Esophagus squamous epithelium (tissue), 5 donors: Measurements from ENCODE around the gene PPP2R3B. TPM values are rescaled to one million over a fixed set of nuclear protein-coding genes. Genes with fewer than 3 reads are reported as not detected.

ENCODE experiments used
- DNase-seq: peaks from one replicate; lab custom pipeline; 2025; lab: John Stamatoyannopoulos, UW
- H3K27ac ChIP-seq, 4 donors: fragments of 200-600 bp; sonication (generic); one replicate each; pipeline ENCODE4 v1.5.1; 2016 to 2019; ENCODE audit warnings: mild to moderate bottlenecking in 1 of 4
- H3K27me3 ChIP-seq, 4 donors: fragments of 200-600 bp; sonication (generic); 1 replicate in 3 of 4; 2 replicates in 1 of 4; pipeline versions ENCODE4 v1.5.1 to v1.6.0; 2017 to 2021; ENCODE audit warnings: antibody characterized with exemption in 1 of 4
- H3K36me3 ChIP-seq, 3 donors: fragments of 200-600 bp; sonication (generic); one replicate each; pipeline ENCODE4 v1.5.1; 2016 to 2019
- H3K4me1 ChIP-seq, 3 donors: fragments of 200-600 bp; sonication (generic); one replicate each; pipeline ENCODE4 v1.5.1; 2017 to 2019
- H3K4me3 ChIP-seq, 4 donors: fragments of 200-600 bp; sonication (generic); 1 replicate in 3 of 4; 2 replicates in 1 of 4; pipeline ENCODE4 v1.5.1; 2016 to 2019; ENCODE audit warnings: mild to moderate bottlenecking in 2 of 4, moderate library complexity in 1 of 4
- H3K9me3 ChIP-seq, 3 donors: fragments of 200-600 bp; sonication (generic); one replicate each; pipeline ENCODE4 v1.5.1; 2016 to 2019
- CTCF ChIP-seq, 6 experiments: fragments of 450-650 bp in 4 of 6; fragments of 200-600 bp in 2 of 6; sonication (generic) in 2 of 6; IDR thresholded peaks; one replicate each; pipeline ENCODE4 v1.5.1; 2016 to 2019; ENCODE audit warnings: antibody characterized with exemption in 6 of 6, mild to moderate bottlenecking in 4 of 6, moderate library complexity in 4 of 6
- POLR2A ChIP-seq, 4 donors: fragments of 450-650 bp; IDR thresholded peaks; one replicate each; pipeline ENCODE4 v1.6.1; 2017; ENCODE audit warnings: antibody characterized with exemption in 4 of 4, mild to moderate bottlenecking in 4 of 4, moderate library complexity in 3 of 4
- WGBS, 2 donors: methylation state at CpG; one replicate each; pipeline ENCODE4 v1.1.5; 2018; 5-methylcytosine and 5-hydroxymethylcytosine counted together
- intact Hi-C: fragments of 100-400 bp; cut with DNase I; formaldehyde crosslinking; loops from one replicate; pipeline ENCODE4 v1.15.0; 2022
- total RNA-seq, 4 donors: library from RNA; depleted of rRNA; stranded (reverse); fragments of >200 nt; gene quantifications; one replicate each; pipeline ENCODE4 v1.1.0, GENCODE V29; 2016
- donor health status: DM: yes; HTN: yes; CAD: no.

Gene PPP2R3B
- total RNA-seq, 4 donors from 2014 or later, result 7.9 to 26.1 (median 24.1) TPM

- H3K27me3 ChIP-seq, result peaks cover 0 to 32% (median 0%) of the 10 kb centered on the region in 4 donors
- H3K9me3 ChIP-seq, result no peaks in the 10 kb centered on the region
- WGBS, 2 donors, result 64 to 80% methylated on average over 5 to 10 of the region's 14 CpGs
- no peak overlapping the region for H3K27ac ChIP-seq
- intact Hi-C loops, result no loop called here
- no peak overlapping the region for H3K4me3 ChIP-seq
- no peak for DNase-seq
- no peak for TF ChIP-seq POLR2A (IDR thresholded peaks at IDR 0.05)
- TF ChIP-seq CTCF (IDR thresholded peaks at IDR 0.05), result no peak
- H3K36me3 ChIP-seq, result no peaks in the 10 kb centered on the region
- H3K4me1 ChIP-seq, result peaks cover 0 to 7% (median 0%) of the 10 kb centered on the region in 3 donors
Measured at GRCh38 chrX:426881-427280, 40.2 kb upstream of the PPP2R3B start.

- Histone ChIP-seq H3K9me3 (no peaks in the 10 kb centered on the region), H3K4me3 (no peak overlapping the region), H3K27me3 (peaks cover 0 to 26% (median 0%) of the 10 kb centered on the region in 4 donors), H3K36me3 (no peaks in the 10 kb centered on the region), H3K4me1 (peaks cover 0 to 7% (median 0%) of the 10 kb centered on the region in 3 donors), H3K27ac (no peak overlapping the region)
- no peak for TF ChIP-seq POLR2A (IDR thresholded peaks at IDR 0.05)
- no peak for TF ChIP-seq CTCF (IDR thresholded peaks at IDR 0.05)
- intact Hi-C loops, result no loop called here
- WGBS, 2 donors, result 86 to 98% methylated on average over 6 to 11 of the region's 20 CpGs
- DNase-seq, result no peak
Measured at GRCh38 chrX:425056-425455, 38.3 kb upstream of the PPP2R3B start.

GRCh38 chrX:421646-422391 lies 35.1 kb upstream of the PPP2R3B start:
- no peak overlapping the region for H3K27ac ChIP-seq
- H3K27me3 ChIP-seq, result peaks cover 0 to 9% (median 0%) of the 10 kb centered on the region in 4 donors
- H3K36me3 ChIP-seq, result no peaks in the 10 kb centered on the region
- no peak for DNase-seq
- H3K4me1 ChIP-seq, result no peaks in the 10 kb centered on the region
- H3K4me3 ChIP-seq, result no peak overlapping the region
- TF ChIP-seq POLR2A (IDR thresholded peaks at IDR 0.05), result no peak
- no peak for TF ChIP-seq CTCF (IDR thresholded peaks at IDR 0.05)
- intact Hi-C loops, result no loop called here
- no peaks in the 10 kb centered on the region for H3K9me3 ChIP-seq
- WGBS, 2 donors, result 34 to 47% methylated on average over 22 to 34 of the region's 40 CpGs

GRCh38 chrX:420496-421223 lies 34.0 kb upstream of the PPP2R3B start:
- TF ChIP-seq POLR2A (IDR thresholded peaks at IDR 0.05) (no peak), CTCF (IDR thresholded peaks at IDR 0.05) (no peak)
- no peaks in the 10 kb centered on the region for H3K27me3 ChIP-seq
- DNase-seq, result no peak
- H3K4me3 ChIP-seq, result no peak overlapping the region
- H3K36me3 ChIP-seq, result no peaks in the 10 kb centered on the region
- intact Hi-C loops, result no loop called here
- H3K9me3 ChIP-seq, result no peaks in the 10 kb centered on the region
- H3K27ac ChIP-seq, result no peak overlapping the region
- no peaks in the 10 kb centered on the region for H3K4me1 ChIP-seq
- 83 to 91% methylated on average over 20 to 33 of the region's 41 CpGs for WGBS, 2 donors
